ENCODE results near the gene CXorf49B. TPM values are rescaled to one million over a fixed set of nuclear protein-coding genes. Genes with fewer than 3 reads are reported as not detected.
"Not testable (repeated sequence)": the region's sequence is repeated elsewhere in the genome, so short reads cannot be mapped to it uniquely, and the experiment has no call there.

CXorf49B gene
- total and polyA plus RNA-seq, 2 of the 13 experiments (the other 11 are each of a cell fraction or from before 2014, with no cell fraction given), result not detected

DNA sequence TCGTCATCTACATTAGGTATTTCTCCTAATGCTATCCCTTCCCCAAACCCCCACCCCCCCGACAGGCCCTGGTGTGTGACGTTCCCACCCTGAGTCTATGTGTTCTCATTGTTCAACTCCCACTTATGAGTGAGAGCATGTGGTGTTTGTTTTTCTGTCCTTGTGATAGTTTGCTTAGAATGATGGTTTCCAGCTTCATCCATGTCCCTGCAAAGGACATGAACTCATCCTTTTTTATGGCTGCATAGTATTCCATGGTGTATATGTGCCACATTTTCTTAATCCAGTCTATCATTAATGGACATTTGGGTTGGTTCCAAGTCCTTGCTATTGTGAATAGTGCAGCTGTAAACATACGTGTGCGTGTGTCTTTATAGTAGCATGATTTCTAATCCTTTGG lies 43.3 kb downstream of the CXorf49B start:
- H3K4me2 ChIP-seq (ENCODE audit: low read depth, low read length); BruUV-seq (replicated peaks); CTCF ChIA-PET (ENCODE audit: low intra/inter-chr PET ratio, low total read pairs); H3K9me3 ChIP-seq (ENCODE audit: low read length); H3K4me3 ChIP-seq (replicated peaks in 1 of 3; ENCODE audit: insufficient read depth in 1 of 3, low read depth in 2 of 3, low read length in 3 of 3); H3K27ac ChIP-seq (ENCODE audit: extremely low read length, insufficient read depth, low read length); DNase-seq (ENCODE audit: low spot score); H3K79me2 ChIP-seq (ENCODE audit: insufficient read depth, low read length); H3K4me1 ChIP-seq (ENCODE audit: insufficient read depth, low read length); H3K36me3 ChIP-seq (replicated peaks in 1 of 2; ENCODE audit: control insufficient read depth in 1 of 2, insufficient read depth in 2 of 2, low read length in 2 of 2); H4K20me1 ChIP-seq (ENCODE audit: insufficient read depth, low read length); H3K9ac ChIP-seq (ENCODE audit: insufficient read depth, low read depth, low read length); POLR2A ChIA-PET; ATAC-seq; intact Hi-C loops (cut with micrococcal nuclease; ENCODE audit: unreplicated experiment); in situ Hi-C loops (cut with HindIII; ENCODE audit: extremely low pct_ligation_motif_present, low pct_unique_long_range_greater_than_20kb); FAIRE-seq; H3K27me3 ChIP-seq (ENCODE audit: control insufficient read depth in 1 of 2, insufficient read depth in 2 of 2, low read length in 2 of 2); H2AFZ ChIP-seq (ENCODE audit: low read length): not testable (repeated sequence)
- WGBS (ENCODE audit: low lambda C conversion rate), result 20% methylated on average over 5 of the region's 5 CpGs

DNA sequence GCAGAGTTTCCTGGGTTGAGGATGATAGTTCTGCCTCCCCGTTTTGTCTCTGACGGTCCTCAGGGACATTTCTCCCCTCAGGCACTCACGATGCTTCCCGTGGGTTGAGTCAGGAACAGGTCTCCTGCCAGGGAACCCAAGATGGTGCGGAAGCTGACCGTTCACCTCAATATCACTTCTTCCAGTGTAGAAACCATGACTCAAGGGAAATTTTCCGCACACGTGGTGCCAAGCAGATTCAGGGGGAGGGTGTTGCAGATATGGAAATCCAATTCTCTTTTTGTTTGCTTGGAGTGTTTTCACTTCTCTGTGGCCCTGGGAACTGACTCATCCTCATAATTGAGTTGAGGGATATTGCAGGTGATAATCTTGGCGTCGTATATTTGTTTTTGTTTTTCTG lies 46.7 kb downstream of the CXorf49B start:
- FAIRE-seq, result no peak
- CTCF ChIA-PET (ENCODE audit: low intra/inter-chr PET ratio, low total read pairs), result no interaction called here
- intact Hi-C loops (cut with micrococcal nuclease; ENCODE audit: unreplicated experiment), result no loop called here

More for the DNA sequence above, 46.7 kb downstream of the CXorf49B start:
- POLR2A ChIA-PET, result no interaction called here
- H4K20me1 ChIP-seq (ENCODE audit: insufficient read depth, low read length), result no peaks in the 10 kb centered on the region
- no peak overlapping the region for H3K9ac ChIP-seq (ENCODE audit: insufficient read depth, low read depth, low read length)
- H3K9me3 ChIP-seq (ENCODE audit: low read length), result no peaks in the 10 kb centered on the region
- H3K4me1 ChIP-seq (ENCODE audit: insufficient read depth, low read length), result no peaks in the 10 kb centered on the region
- no peak overlapping the region for H3K27ac ChIP-seq (ENCODE audit: extremely low read length, insufficient read depth, low read length)
- no peak overlapping the region for H2AFZ ChIP-seq (ENCODE audit: low read length)
- no TSS peak for BruUV-seq (replicated peaks)
- ATAC-seq (no peak), DNase-seq (ENCODE audit: low spot score) (no peak)
- TF ChIP-seq WIZ (CRISPR knock-in tag; IDR thresholded peaks at IDR 0.05) (no peak), ZNF382 (CRISPR knock-in tag; IDR thresholded peaks at IDR 0.05; ENCODE audit: borderline replicate concordance) (no peak)
- WGBS (ENCODE audit: low lambda C conversion rate), result 0% methylated on average over 2 of the region's 10 CpGs
- H3K36me3 ChIP-seq (replicated peaks in 1 of 2; ENCODE audit: control insufficient read depth in 1 of 2, insufficient read depth in 2 of 2, low read length in 2 of 2), result no peaks in the 10 kb centered on the region
- no peaks in the 10 kb centered on the region for H3K79me2 ChIP-seq (ENCODE audit: insufficient read depth, low read length)
- H3K4me3 ChIP-seq (replicated peaks in 1 of 3; ENCODE audit: insufficient read depth in 1 of 3, low read depth in 2 of 3, low read length in 3 of 3), result no peak overlapping the region
- no peak overlapping the region for H3K4me2 ChIP-seq (ENCODE audit: low read depth, low read length)
- in situ Hi-C loops (cut with HindIII; ENCODE audit: extremely low pct_ligation_motif_present, low pct_unique_long_range_greater_than_20kb), result no loop called here
- H3K27me3 ChIP-seq (ENCODE audit: control insufficient read depth in 1 of 2, insufficient read depth in 2 of 2, low read length in 2 of 2), result 0 out of 5 replicates have a peak, but pooled peaks cover 0 to 3% of the 10 kb centered on the region in 2 experiments

Data from HepG2 (cell line).